ENCODE results near the gene SF3B3. TPM values are rescaled to one million over a fixed set of nuclear protein-coding genes. Genes with fewer than 3 reads are reported as not detected.

The SF3B3 gene
- total RNA-seq, 2 experiments from 2014 or later, result 303 to 331 TPM

GRCh38 chr16:70590722-70591415 is 67.3 kb downstream of the SF3B3 start:
- H3K9me3 Mint-ChIP-seq, result no peaks in the 10 kb centered on the region
- H3K27me3 Mint-ChIP-seq, result peaks cover 2% of the 10 kb centered on the region
- no peak for DNase-seq
- no peak overlapping the region for H3K27ac Mint-ChIP-seq
- no peak for ATAC-seq (ENCODE audit: low read depth)
- no peak overlapping the region for H3K4me3 Mint-ChIP-seq
- POLR2A ChIA-PET, result no interaction called here
- H3K36me3 Mint-ChIP-seq, result no peaks in the 10 kb centered on the region
- H3K4me1 Mint-ChIP-seq, result no peaks in the 10 kb centered on the region

GRCh38 chr16:70591615-70592014 is 68.0 kb downstream of the SF3B3 start:
- ATAC-seq (ENCODE audit: low read depth) (no peak), DNase-seq (no peak)
- Mint-ChIP-seq H3K36me3 (no peaks in the 10 kb centered on the region), H3K27ac (no peak overlapping the region), H3K4me1 (no peaks in the 10 kb centered on the region), H3K27me3 (peaks cover 2% of the 10 kb centered on the region), H3K9me3 (no peaks in the 10 kb centered on the region), H3K4me3 (no peak overlapping the region)
- POLR2A ChIA-PET, result no interaction called here

GRCh38 chr16:70592106-70592571 is 68.5 kb downstream of the SF3B3 start:
- DNase-seq (no peak), ATAC-seq (ENCODE audit: low read depth) (no peak)
- H3K9me3 Mint-ChIP-seq, result no peaks in the 10 kb centered on the region
- no peak overlapping the region for H3K27ac Mint-ChIP-seq
- no peaks in the 10 kb centered on the region for H3K4me1 Mint-ChIP-seq
- POLR2A ChIA-PET, result no interaction called here
- H3K4me3 Mint-ChIP-seq, result no peak overlapping the region
- H3K27me3 Mint-ChIP-seq, result peaks cover 2% of the 10 kb centered on the region
- no peaks in the 10 kb centered on the region for H3K36me3 Mint-ChIP-seq

GRCh38 chr16:70593544-70593943 is 69.9 kb downstream of the SF3B3 start:
- H3K4me3 Mint-ChIP-seq, result no peak overlapping the region
- no peak overlapping the region for H3K27ac Mint-ChIP-seq
- POLR2A ChIA-PET, result no interaction called here
- ATAC-seq (ENCODE audit: low read depth) (no peak), DNase-seq (no peak)
- H3K27me3 Mint-ChIP-seq, result no peaks in the 10 kb centered on the region
- no peaks in the 10 kb centered on the region for H3K9me3 Mint-ChIP-seq
- no peaks in the 10 kb centered on the region for H3K36me3 Mint-ChIP-seq
- H3K4me1 Mint-ChIP-seq, result no peaks in the 10 kb centered on the region

- Mint-ChIP-seq H3K4me3 (no peak overlapping the region), H3K27me3 (no peaks in the 10 kb centered on the region), H3K27ac (no peak overlapping the region), H3K36me3 (no peaks in the 10 kb centered on the region), H3K4me1 (no peaks in the 10 kb centered on the region), H3K9me3 (no peaks in the 10 kb centered on the region)
- POLR2A ChIA-PET, result no interaction called here
- DNase-seq (no peak), ATAC-seq (ENCODE audit: low read depth) (no peak)
Observed at GRCh38 chr16:70594569-70594968, 71.0 kb downstream of the SF3B3 start.

GRCh38 chr16:70597135-70597835 is 73.7 kb downstream of the SF3B3 start:
- Mint-ChIP-seq H3K36me3 (no peaks in the 10 kb centered on the region), H3K4me3 (no peak overlapping the region)
- POLR2A ChIA-PET, result no interaction called here

GRCh38 chr16:70598937-70599503 is 75.4 kb downstream of the SF3B3 start:
- ATAC-seq (ENCODE audit: low read depth) (no peak), DNase-seq (no peak)
- no peaks in the 10 kb centered on the region for H3K9me3 Mint-ChIP-seq
- no peak overlapping the region for H3K27ac Mint-ChIP-seq
- H3K27me3 Mint-ChIP-seq, result peaks cover 7% of the 10 kb centered on the region
- no peaks in the 10 kb centered on the region for H3K36me3 Mint-ChIP-seq
- H3K4me1 Mint-ChIP-seq, result no peaks in the 10 kb centered on the region
- no peak overlapping the region for H3K4me3 Mint-ChIP-seq
- POLR2A ChIA-PET, result no interaction called here

More at GRCh38 chr16:70597135-70597835, 73.7 kb downstream of the SF3B3 start:
- H3K4me1 Mint-ChIP-seq, result no peaks in the 10 kb centered on the region
- no peaks in the 10 kb centered on the region for H3K9me3 Mint-ChIP-seq
- DNase-seq (no peak), ATAC-seq (ENCODE audit: low read depth) (no peak)
- peaks cover 7% of the 10 kb centered on the region for H3K27me3 Mint-ChIP-seq
- no peak overlapping the region for H3K27ac Mint-ChIP-seq

- ATAC-seq (ENCODE audit: low read depth), result no peak
- no peak overlapping the region for H3K27ac Mint-ChIP-seq
- DNase-seq, result no peak
- H3K4me3 Mint-ChIP-seq, result no peak overlapping the region
- H3K9me3 Mint-ChIP-seq, result no peaks in the 10 kb centered on the region
- H3K27me3 Mint-ChIP-seq, result peaks cover 10% of the 10 kb centered on the region
- H3K36me3 Mint-ChIP-seq, result no peaks in the 10 kb centered on the region
- POLR2A ChIA-PET, result no interaction called here
- peaks cover 2% of the 10 kb centered on the region for H3K4me1 Mint-ChIP-seq
Observed at GRCh38 chr16:70600730-70601129, 77.1 kb downstream of the SF3B3 start.

- H3K27me3 Mint-ChIP-seq, result peaks cover 10% of the 10 kb centered on the region
- DNase-seq (no peak), ATAC-seq (ENCODE audit: low read depth) (no peak)
- H3K4me1 Mint-ChIP-seq, result peaks cover 2% of the 10 kb centered on the region
- no peak overlapping the region for H3K4me3 Mint-ChIP-seq
- H3K9me3 Mint-ChIP-seq, result no peaks in the 10 kb centered on the region
- H3K27ac Mint-ChIP-seq, result no peak overlapping the region
- POLR2A ChIA-PET, result interaction anchor here (0.5 kb wide), 1 partner anchor 85 kb away, joined by 4 read pairs; no protein-coding TSS in a partner anchor
- H3K36me3 Mint-ChIP-seq, result no peaks in the 10 kb centered on the region
Observed at GRCh38 chr16:70601576-70602575, 78.3 kb downstream of the SF3B3 start.

- Mint-ChIP-seq H3K4me1 (peaks cover 2% of the 10 kb centered on the region), H3K9me3 (no peaks in the 10 kb centered on the region), H3K27me3 (peaks cover 10% of the 10 kb centered on the region), H3K4me3 (no peak overlapping the region), H3K27ac (no peak overlapping the region), H3K36me3 (no peaks in the 10 kb centered on the region)
- POLR2A ChIA-PET, result no interaction called here
- no peak for ATAC-seq (ENCODE audit: low read depth)
- DNase-seq, result no peak
Observed at GRCh38 chr16:70602831-70603230, 79.2 kb downstream of the SF3B3 start.

GRCh38 chr16:70604407-70605282 is 81.0 kb downstream of the SF3B3 start:
- no peak for DNase-seq
- Mint-ChIP-seq H3K9me3 (no peaks in the 10 kb centered on the region), H3K4me3 (no peak overlapping the region), H3K36me3 (no peaks in the 10 kb centered on the region), H3K27me3 (peaks cover 10% of the 10 kb centered on the region), H3K4me1 (peaks cover 2% of the 10 kb centered on the region), H3K27ac (no peak overlapping the region)
- no peak for ATAC-seq (ENCODE audit: low read depth)
- POLR2A ChIA-PET, result no interaction called here

- peaks cover 7% of the 10 kb centered on the region for H3K27me3 Mint-ChIP-seq
- peaks cover 2% of the 10 kb centered on the region for H3K4me1 Mint-ChIP-seq
- no peak overlapping the region for H3K27ac Mint-ChIP-seq
- no peak overlapping the region for H3K4me3 Mint-ChIP-seq
- ATAC-seq (ENCODE audit: low read depth) (no peak), DNase-seq (no peak)
- POLR2A ChIA-PET, result no interaction called here
- no peaks in the 10 kb centered on the region for H3K36me3 Mint-ChIP-seq
- H3K9me3 Mint-ChIP-seq, result no peaks in the 10 kb centered on the region
Observed at GRCh38 chr16:70605283-70605657, 81.7 kb downstream of the SF3B3 start.

Measured in activated naive CD8-positive, alpha-beta T cell treated with anti-CD3 and anti-CD28 coated beads, Interleukin-2, amount 10 ng/mL, durations not matched to agents 7 days and 5 days (primary cell).